HG03571 (cell line): ENCODE measurements around the gene PLA2G2C.

Experiments
- ATAC-seq: cut with Tn5 transposase; IDR thresholded peaks from one replicate; pipeline ENCODE4 v1.9.1; 2021; ENCODE audit not compliant: unreplicated experiment

Gene PLA2G2C

DNA sequence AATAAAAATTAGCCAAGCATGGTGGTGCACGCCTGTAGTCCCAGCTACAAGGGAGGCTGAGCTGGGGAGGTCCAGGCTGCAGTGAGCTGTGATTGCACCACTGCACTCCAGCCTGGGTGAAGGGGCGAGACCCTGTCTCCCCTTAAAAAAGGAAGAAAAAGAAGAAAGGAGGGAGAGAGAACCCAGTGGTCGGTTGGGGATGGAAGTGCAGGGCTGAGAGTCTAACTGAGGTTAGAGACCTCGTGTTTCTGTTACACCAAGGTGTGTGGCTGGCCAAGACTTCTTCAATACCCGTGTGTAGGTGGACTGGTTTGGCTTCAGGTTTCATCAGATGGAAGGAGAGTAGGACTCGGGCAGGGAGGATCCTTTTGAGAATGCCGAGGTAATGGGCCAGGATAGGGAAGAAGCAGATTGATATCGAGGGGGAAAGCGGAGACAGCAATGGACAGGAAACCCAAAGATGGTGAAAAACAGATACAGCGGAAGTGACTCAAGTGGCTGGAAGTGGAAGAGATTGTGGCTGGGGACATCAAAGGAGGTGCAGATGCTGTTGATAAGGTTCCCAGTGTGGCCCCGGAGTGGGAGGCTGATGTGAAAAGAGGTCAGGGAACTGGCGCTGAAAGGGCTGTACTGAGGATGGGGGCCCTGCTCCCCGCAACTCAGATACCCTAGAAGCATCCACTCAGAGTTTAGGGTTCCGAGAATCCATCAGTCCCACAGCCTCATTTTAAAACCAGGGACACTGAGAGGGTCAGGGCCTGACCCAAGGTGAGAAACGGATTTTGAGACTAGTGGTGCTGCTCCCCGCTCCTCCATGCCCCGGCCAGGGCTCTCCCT, 1.1 kb downstream of the PLA2G2C start:
- no peak for ATAC-seq

DNA sequence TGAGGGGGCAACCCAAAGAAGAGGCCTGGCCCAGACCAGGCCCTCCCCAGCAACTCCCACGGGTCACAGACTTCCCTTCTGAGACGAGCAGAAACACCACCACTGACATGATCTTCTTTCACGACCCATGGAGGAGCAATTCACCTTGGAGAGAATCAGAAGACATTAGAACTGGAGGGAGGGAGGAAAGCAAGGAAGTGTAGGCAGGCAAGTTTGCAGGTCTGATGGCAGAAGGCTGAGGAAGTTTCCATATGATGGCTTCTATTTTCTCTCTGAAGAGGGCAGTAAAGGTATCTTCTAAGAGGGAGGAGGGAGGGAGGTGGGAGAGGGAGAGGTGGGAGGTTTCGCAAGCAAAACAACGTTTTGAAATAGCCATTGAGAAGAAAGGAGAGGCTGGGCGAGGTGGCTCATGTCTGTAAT, 1.8 kb downstream of the PLA2G2C start:
- no peak for ATAC-seq

DNA sequence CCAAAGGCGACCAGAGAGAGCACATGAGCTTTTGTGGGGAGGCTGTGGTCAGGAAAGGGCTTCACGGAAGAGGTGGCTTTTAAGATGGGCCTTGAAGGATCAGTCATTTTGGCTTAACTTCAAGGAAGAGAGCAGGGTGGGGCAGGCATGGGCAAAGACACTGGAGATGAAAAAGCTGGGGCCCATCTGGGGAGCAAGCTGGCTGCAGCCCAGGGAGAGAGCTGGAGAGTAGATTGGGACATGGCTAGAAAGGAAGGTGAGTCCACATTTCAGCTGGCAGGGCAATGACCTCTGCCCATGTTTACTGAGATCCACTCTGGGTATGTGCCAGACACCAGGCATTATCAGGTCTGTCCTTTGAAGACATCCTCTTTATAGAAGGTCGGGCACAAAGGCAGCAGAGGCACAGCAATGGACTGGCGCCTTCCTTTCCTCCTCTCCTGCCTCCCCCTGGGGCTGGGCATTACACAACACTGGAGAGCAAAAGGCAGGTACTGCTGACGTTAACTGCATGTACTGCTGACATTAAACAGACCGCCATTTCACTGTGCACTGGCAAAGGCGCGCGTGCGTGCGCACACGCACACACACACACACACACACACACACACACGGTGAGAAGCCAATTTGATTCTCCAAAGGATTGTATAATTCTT, 2.6 kb downstream of the PLA2G2C start:
- no peak for ATAC-seq

DNA sequence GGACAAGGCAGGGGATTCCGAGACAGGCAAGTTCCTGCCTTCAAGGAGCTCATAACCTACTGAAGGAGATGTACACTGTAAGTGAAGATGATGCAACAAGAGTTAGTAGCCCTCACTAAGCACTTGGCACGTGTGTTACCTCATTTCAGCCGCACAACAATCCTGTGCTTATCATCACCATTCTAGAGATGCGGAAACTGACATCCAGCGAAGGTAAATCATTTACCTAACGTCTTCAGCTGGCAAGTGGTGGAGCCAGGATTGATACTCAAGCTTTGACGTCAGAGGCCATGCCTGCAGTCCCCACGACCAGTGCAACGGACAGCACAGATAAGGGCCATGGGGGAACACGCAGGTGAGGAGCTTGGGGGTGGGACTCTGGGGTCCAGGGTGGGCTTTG, 3.3 kb downstream of the PLA2G2C start:
- ATAC-seq = no peak

DNA sequence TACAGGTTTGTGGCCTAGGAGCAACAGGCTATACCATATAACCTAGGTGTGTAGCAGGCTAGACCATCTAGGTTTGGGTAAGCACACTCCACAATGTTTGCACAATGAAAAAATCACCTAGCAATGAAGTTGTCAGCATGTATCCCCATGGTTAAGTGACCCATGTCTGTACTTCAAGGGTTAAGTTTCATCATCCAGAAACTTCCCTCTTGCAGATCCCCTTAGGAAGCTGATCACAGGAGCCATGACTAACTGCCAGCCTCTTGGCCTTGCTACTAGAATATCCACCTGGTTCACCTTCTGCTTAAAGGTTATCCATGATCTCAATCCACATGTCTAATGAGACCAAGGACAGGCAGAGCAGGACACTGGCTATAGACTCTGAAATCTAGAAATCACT, 3.9 kb downstream of the PLA2G2C start:
- ATAC-seq = no peak

DNA sequence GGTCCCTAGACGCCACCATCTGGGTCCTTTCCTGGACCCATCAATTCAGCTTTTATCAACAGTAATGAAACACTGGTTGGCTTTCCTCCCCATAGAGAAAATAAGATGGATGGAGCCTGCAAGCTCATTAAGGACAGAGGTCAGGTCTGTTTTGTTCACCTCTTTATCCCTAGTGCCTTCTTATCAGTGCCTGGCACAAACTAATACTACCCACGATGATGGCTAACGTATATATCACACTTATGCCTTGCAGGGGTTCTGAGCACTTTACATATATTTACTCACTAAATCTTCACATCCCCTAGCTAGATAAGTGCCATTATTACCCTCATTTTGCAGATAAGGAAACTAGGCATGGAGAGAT, 5.5 kb downstream of the PLA2G2C start:
- no peak for ATAC-seq

DNA sequence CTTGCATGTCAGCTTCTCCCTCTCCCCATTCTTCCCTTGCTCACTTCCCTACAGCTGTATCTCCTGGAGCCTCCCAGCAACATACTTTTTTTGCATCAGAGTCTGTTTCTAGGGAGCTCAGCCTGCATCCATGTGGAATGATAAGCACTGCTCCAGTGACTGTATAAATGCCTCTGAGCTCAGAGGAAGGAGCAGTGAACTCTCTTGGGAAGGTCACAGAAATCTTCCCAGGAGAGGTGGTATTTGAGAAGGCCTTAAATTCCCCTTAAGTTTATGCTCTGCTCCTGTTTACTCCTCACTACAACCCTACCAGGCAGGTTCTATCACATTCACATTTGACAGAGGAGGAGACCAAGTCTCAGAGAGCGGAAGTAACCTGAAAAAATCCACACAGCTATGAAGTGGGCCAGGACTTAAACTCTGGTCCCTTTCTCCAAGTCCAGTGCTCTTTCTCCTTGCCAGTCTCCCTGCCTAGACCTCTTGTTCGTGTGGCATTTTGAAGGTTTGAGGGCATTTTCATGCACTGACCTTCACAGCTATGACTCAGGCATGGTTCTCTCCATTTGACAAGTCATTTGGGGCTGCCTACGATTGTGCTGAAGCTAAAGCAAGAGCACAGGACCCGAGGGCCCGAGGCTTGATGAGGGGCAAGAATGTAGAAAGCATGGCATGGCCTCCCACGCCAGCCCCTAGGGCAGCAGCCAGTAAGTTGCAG, 6.0 kb downstream of the PLA2G2C start:
- ATAC-seq = no peak

DNA sequence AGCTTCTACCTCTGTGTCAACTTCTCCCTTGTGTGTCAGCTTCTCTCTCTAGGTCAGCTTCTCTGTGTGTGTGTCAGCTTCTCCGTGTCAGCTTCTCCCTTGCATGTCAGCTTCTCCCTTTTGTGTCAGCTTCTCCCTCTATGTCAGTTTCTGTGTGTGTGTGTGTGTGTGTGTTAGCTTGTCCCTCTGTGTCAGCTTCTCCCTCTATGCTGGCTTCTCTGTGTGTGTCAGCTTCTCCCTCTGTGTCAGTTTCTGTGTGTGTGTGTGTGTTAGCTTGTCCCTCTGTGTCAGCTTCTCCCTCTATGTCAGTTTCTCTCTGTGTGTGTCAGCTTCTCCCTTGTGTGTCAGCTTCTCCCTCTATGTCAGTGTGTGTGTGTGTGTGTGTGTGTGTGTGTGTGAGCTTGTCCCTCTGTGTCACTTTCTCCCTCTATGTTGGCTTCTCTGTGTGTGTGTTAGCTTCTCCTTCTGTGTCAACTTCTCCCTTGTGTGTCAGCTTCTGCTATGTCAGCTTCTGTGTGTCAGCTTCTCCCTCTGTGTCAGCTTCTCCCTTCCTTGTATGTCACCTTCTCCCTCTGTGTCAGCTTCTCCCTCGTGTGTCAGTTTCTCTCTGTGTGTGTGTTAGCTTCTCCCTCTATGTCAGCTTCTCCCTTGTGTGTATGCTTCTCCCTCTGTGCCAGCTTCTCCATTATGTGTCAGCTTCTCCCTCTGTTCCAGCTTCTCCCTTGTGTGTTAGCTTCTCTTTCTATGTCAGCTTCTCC, 6.8 kb downstream of the PLA2G2C start:
- ATAC-seq = no peak

DNA sequence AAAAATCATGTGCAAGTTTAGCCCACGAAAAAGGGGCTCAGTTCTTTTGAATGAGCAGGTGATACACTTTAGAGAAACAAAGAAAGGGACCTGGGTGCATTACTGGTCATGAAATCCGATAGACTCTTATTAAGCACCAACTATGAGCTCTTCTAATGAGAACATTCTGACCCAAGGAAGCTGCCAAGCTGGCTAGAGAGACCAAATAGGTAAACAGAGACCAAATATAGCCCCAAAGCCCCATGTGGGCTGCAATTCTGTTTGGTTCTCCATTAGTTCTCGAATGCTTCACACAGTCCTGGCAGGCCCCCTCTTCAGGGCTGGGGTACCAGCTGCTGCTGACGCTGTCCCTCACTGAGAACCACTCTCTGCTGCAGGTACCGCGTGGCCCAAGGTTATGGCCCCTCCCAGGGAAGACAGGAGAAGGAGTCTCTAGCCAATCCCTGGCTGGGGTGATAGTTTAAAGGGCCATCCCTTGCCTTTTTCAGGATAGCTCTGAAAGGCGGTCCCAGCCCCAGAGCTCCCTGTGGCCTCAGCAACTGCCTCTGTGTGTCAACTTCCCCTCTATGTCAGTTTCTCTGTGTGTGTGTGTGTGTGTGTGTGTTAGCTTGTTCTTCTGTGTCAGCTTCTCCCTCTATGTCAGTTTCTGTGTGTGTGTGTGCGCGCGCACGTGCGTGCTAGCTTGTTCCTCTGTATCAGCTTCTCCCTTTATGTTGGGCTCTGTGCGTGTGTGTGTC, 7.5 kb downstream of the PLA2G2C start:
- ATAC-seq = no peak

DNA sequence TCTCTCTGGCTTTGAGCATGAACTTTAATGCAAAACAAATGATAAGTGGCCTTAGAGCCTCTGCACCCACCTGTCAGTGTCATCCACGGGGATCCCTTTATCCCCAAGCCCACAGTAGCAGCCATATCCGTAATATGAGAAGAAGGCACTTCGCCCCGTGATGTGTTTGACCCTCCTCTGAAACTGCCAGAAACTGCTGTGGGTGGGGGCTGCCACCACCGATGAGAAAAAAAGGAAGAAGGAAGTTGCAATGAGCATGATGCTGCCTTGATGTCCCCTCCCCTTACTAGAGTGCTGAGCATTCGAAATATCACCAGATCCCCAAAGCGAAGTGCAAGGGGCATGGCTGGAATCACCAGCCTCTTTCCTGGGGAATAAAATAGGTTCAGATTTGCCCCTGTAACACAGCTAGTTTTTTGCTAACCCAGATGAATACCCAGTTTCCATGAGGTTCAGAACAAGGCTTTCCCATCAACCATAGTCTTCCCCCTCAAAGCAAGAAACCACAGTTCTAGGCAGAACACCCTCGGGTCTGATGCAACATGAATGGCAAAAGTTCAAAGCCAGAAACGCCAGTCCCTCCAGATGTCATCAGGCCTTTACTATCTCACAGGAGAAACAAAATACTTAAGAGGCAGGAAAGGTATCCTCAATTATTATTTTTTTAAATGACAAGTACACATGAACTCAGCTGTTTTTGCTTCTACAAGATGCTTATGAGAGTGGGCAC, 11.2 kb downstream of the PLA2G2C start:
- ATAC-seq = no peak

DNA sequence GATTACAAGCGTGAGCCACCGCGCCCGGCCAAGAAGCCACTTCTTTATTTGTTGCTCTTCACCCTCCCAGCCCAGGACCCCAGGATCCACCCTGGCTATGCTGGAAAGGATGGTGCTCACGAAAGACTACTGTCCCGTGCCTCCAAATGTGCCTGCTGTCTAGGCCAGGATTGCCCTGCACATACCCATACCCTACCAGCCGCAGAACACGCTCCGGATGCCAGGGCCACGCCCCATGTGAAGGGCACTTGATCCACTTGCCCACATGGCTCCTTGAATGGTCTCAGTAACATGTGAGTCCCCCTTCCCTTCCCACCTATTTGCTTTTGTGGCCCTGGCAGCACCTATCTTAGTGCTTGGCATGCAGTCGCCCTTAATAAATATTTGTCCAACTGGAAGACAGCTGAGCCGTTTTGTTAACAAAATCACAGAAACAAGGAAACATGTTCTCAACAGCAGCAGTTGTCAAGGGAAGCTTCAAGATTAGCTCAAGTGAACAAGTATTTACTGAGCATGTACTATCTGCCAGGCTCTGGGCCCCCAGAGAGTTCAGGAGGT, 14.2 kb downstream of the PLA2G2C start:
- ATAC-seq = no peak

DNA sequence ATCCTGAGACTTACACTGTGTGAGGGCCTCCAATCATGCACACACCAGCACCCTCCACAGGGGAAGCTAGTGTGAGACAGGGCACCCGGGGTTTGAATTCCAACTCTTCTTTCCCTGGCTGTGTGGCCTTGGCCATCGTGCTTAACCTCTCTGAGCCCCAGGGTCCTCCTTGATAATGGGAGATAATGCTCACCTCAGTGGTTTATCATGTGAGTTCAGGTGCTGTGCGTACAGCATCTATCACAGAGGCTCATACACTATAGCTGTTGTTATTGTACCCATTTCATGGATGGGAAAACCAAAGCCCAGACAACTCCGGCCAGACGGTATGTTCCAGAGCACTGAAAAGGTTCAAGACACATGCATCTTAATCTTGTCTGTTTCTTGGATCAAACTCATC, 16.4 kb downstream of the PLA2G2C start:
- ATAC-seq = no peak

DNA sequence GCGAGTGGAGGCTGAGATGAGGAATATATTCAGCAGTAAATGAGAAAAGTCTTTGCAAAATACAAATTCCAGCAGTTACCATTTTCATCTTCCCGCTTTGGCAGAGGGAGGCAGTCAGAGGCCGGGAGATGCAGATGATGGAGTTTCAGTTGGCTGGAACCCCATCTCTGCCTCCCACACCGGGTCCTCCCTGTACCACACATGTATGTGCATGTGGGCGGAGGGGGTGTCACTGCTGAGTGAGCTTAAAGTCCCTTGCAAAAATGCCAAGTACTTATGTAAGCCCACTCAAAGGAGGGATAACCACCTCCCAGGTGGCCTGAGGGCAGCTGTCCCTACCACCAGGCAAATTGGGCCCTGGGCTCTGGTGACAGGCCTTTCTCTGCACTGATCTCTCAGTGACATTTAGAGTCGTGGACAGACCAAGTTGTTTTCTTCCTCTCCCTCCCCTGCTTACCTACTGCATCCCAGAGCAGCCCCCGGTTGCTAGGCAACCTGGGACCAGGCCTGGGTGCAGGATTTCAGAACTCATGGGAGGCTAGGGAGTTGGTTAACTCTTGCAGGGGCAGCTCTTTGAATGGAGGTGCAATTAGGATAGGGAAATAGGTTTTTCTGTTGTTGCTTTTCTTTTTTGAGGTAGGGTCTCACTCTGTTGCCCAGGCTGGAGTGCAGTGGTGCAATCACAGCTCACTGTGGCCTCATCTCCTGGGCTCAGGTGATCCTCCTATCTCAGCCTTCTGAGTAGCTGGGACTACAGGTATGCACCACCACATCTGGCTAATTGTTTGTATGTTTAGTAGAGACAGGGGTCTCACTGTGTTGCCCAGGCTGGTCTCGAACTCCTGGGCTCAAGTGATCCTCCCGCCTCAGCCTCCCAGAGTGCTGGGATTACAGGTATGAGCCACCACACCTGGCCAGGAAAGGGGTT, 17.5 kb downstream of the PLA2G2C start:
- ATAC-seq = no peak

DNA sequence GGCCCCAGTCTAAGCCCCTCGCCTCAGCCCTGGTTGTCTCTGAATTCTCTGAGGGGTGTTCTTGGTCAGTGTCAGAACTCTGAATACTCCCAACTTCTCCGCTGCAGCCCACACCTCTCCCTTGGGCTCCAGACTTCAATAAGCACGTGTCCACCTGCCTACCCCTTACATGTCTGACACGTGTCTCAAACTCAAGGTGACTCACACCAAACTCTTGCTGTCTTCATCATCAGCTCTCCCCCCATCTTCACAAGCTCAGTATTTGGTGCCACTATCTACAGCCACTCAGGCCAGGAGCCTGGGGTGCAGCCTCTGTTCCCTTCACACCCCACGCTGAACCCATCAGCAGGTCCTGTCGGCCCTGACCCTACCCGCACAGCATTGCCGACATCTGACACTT, 19.2 kb downstream of the PLA2G2C start:
- no peak for ATAC-seq

DNA sequence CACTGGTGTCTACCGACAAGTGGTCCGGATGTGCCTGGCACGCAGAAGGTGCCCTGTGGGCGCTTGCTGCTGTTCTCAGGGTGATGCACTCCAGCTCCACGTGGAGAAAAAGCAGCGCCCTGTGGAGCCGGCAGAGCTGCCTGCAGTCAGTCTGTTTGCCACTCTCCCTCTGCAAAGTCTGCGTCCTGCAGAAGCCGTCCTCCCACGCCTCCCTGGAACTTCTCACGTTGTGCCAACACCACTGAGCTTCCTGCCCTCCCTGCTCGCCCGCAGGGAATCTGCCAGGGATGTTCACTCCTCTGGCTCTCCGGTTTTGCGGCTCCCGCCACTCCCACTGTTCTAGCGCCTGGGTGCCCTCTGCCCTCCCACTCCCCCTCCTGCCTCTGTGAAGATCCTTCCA, 20.3 kb downstream of the PLA2G2C start:
- ATAC-seq = no peak

DNA sequence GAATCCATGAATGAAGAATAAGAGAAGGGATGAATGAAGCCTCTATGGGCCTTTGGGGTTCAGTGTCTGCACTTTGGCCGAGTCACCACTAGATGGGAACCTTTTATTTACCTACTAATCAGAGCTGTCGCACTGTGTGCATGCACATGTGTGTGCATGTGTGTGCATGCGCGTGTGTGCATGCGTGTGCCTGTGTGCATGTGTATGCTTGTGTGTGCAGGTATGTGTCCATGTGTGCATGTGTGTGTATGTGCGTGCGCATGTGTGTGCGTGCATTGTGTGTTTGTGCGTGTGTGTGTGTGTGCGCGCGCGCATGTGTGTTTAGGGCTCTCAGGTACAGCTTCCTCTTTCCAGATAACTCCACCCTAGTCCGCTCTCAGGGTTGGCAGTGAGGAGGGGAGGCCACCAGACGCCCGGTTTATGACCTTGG, 20.8 kb downstream of the PLA2G2C start:
- no peak for ATAC-seq

DNA sequence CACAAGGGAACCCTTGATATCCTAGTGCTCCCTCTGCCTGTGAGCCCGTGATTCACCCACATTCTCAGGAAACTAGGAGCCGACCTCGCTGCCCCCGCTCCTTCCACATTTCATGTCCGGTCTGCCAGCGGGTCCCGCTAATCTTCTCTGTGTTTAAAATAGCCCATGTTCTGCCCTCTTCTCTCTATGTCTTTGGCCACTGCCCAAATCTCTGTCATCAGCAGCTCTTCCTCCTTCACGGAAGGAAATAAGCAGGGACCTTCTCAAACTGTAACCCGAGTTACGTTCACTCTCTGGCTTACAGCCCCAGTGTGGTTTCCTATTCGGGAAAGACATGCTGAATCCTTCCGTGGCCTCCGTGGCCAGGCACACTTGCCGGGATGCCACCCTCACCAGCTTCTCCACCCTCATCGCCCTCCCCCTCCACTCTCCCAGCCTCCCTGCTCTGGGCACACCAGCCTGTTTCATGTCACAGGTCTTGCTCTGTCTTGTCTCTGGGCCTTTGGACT, 21.6 kb downstream of the PLA2G2C start:
- ATAC-seq = no peak

DNA sequence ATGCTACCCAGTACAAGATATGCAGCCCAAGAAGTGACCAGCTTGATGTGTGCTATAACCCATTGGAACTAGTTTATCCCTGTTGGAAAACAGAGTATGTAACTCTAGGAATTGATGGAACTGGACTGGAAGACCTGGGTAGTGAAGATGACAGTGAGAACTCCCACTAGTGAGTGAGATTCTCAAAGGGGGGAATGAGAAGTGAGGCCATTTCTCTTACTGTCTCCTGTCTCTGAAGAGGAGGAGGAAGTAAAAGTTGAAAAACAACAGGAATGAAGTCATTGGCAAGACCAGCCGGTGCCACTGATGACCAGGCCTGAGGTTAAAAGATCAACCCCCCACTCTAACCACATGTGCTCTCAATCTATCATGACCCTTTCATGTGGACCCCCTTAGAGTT, 26.3 kb downstream of the PLA2G2C start:
- no peak for ATAC-seq
